ENCODE data around the gene RER1.

Gene RER1

GRCh38 chr1:2452201-2452931 is 60.7 kb downstream of the RER1 start:
- no peak overlapping the region for H2BK12ac ChIP-seq (ENCODE audit: low read length)
- H3K4me1 ChIP-seq (ENCODE audit: control insufficient read depth in 1 of 2, insufficient read depth in 2 of 2, low read length in 2 of 2), result peaks cover 7 to 10% of the 10 kb centered on the region in 2 experiments
- H3K79me1 ChIP-seq (ENCODE audit: low read length), result no peaks in the 10 kb centered on the region
- H3K27me3 ChIP-seq (ENCODE audit: insufficient read depth, low read length), result no peaks in the 10 kb centered on the region
- H3K79me2 ChIP-seq (ENCODE audit: control insufficient read depth, insufficient read depth, low read length, poor library complexity), result no peaks in the 10 kb centered on the region
- no peak overlapping the region for H3K4me3 ChIP-seq (ENCODE audit: low read depth, low read length)
- H2AFZ ChIP-seq (ENCODE audit: insufficient read depth, low read length, poor library complexity), result no peak overlapping the region
- no peak overlapping the region for H3K23ac ChIP-seq (ENCODE audit: low read length)
- no peak overlapping the region for H2BK120ac ChIP-seq (ENCODE audit: insufficient read depth, low read length, poor library complexity)
- H4K91ac ChIP-seq (ENCODE audit: low read depth, low read length), result no peak overlapping the region
- H3K27ac ChIP-seq (ENCODE audit: low read depth, low read length), result no peak overlapping the region
- no peak overlapping the region for H3K4me2 ChIP-seq (ENCODE audit: low read length)
- H3K36me3 ChIP-seq (ENCODE audit: control insufficient read depth in 1 of 2, insufficient read depth in 2 of 2, low read length in 2 of 2), result no peaks in the 10 kb centered on the region
- WGBS (ENCODE audit: extremely low coverage, insufficient coverage, insufficient read length), result no CpG with 5 or more reads among the region's 21 CpGs
- H3K18ac ChIP-seq (ENCODE audit: low read length), result no peak overlapping the region
- H4K12ac ChIP-seq (ENCODE audit: low read depth, low read length), result no peak overlapping the region
- DNase-seq, result no peak
- H3K9me3 ChIP-seq (ENCODE audit: insufficient read depth, low read depth, low read length), result no peaks in the 10 kb centered on the region
- no peak overlapping the region for H3K9ac ChIP-seq (ENCODE audit: low read length)
- H2AK5ac ChIP-seq (ENCODE audit: low read length), result no peak overlapping the region
- no peak overlapping the region for H4K8ac ChIP-seq (ENCODE audit: low read depth, low read length)
- H3K4ac ChIP-seq (ENCODE audit: low read depth, low read length), result no peak overlapping the region
- H2BK5ac ChIP-seq (ENCODE audit: low read depth, low read length, poor library complexity), result no peak overlapping the region
- H3K14ac ChIP-seq (ENCODE audit: low read length), result no peak overlapping the region

DNA sequence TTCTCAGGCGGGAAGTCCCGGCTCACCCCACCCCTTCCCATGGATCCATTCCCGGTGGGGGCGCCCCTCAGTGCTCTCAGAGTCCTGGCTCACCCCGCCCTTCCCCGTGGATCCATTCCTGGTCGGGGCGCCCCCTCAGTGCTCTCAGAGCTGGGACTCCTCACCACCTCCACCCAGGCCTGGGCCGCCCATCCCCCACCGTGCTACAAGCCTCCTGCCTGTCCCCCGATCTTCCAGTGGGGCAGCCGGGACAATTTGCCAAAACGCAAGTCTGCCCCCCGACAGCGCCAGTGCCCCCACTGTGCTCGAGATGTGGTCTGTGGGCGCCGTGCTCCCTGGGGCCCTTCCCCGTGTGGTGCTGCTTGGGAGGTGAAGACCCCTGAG is 61.3 kb downstream of the RER1 start:
- Histone ChIP-seq H3K18ac (ENCODE audit: low read length) (no peak overlapping the region), H3K9me3 (ENCODE audit: insufficient read depth, low read depth, low read length) (no peaks in the 10 kb centered on the region), H3K79me2 (ENCODE audit: control insufficient read depth, insufficient read depth, low read length, poor library complexity) (no peaks in the 10 kb centered on the region), H3K9ac (ENCODE audit: low read length) (no peak overlapping the region), H3K23ac (ENCODE audit: low read length) (no peak overlapping the region), H4K8ac (ENCODE audit: low read depth, low read length) (no peak overlapping the region), H2AK5ac (ENCODE audit: low read length) (no peak overlapping the region), H2AFZ (ENCODE audit: insufficient read depth, low read length, poor library complexity) (no peak overlapping the region), H3K4me3 (ENCODE audit: low read depth, low read length) (no peak overlapping the region), H3K4me2 (ENCODE audit: low read length) (no peak overlapping the region), H3K4ac (ENCODE audit: low read depth, low read length) (no peak overlapping the region), H3K27ac (ENCODE audit: low read depth, low read length) (no peak overlapping the region), H3K14ac (ENCODE audit: low read length) (no peak overlapping the region), H4K12ac (ENCODE audit: low read depth, low read length) (no peak overlapping the region), H3K4me1 (ENCODE audit: control insufficient read depth in 1 of 2, insufficient read depth in 2 of 2, low read length in 2 of 2) (peaks cover 7 to 10% of the 10 kb centered on the region in 2 experiments), H2BK12ac (ENCODE audit: low read length) (no peak overlapping the region), H3K27me3 (ENCODE audit: insufficient read depth, low read length) (no peaks in the 10 kb centered on the region), H2BK120ac (ENCODE audit: insufficient read depth, low read length, poor library complexity) (no peak overlapping the region), H3K36me3 (ENCODE audit: control insufficient read depth in 1 of 2, insufficient read depth in 2 of 2, low read length in 2 of 2) (no peaks in the 10 kb centered on the region), H2BK5ac (ENCODE audit: low read depth, low read length, poor library complexity) (no peak overlapping the region), H4K91ac (ENCODE audit: low read depth, low read length) (no peak overlapping the region), H3K79me1 (ENCODE audit: low read length) (no peaks in the 10 kb centered on the region)
- WGBS (ENCODE audit: extremely low coverage, insufficient coverage, insufficient read length), result no CpG with 5 or more reads among the region's 19 CpGs
- DNase-seq, result no peak

- Histone ChIP-seq H4K12ac (ENCODE audit: low read depth, low read length) (no peak overlapping the region), H3K18ac (ENCODE audit: low read length) (no peak overlapping the region), H3K23ac (ENCODE audit: low read length) (no peak overlapping the region), H3K4me3 (ENCODE audit: low read depth, low read length) (no peak overlapping the region), H2BK5ac (ENCODE audit: low read depth, low read length, poor library complexity) (no peak overlapping the region), H4K91ac (ENCODE audit: low read depth, low read length) (no peak overlapping the region), H3K9ac (ENCODE audit: low read length) (no peak overlapping the region), H3K27ac (ENCODE audit: low read depth, low read length) (no peak overlapping the region), H3K14ac (ENCODE audit: low read length) (no peak overlapping the region), H3K27me3 (ENCODE audit: insufficient read depth, low read length) (no peaks in the 10 kb centered on the region), H3K79me1 (ENCODE audit: low read length) (no peaks in the 10 kb centered on the region), H3K4me1 (ENCODE audit: control insufficient read depth in 1 of 2, insufficient read depth in 2 of 2, low read length in 2 of 2) (peaks cover 7 to 10% of the 10 kb centered on the region in 2 experiments), H3K79me2 (ENCODE audit: control insufficient read depth, insufficient read depth, low read length, poor library complexity) (no peaks in the 10 kb centered on the region), H2BK120ac (ENCODE audit: insufficient read depth, low read length, poor library complexity) (no peak overlapping the region), H4K8ac (ENCODE audit: low read depth, low read length) (no peak overlapping the region), H3K4me2 (ENCODE audit: low read length) (no peak overlapping the region), H3K4ac (ENCODE audit: low read depth, low read length) (no peak overlapping the region), H2AFZ (ENCODE audit: insufficient read depth, low read length, poor library complexity) (no peak overlapping the region), H3K9me3 (ENCODE audit: insufficient read depth, low read depth, low read length) (no peaks in the 10 kb centered on the region), H2BK12ac (ENCODE audit: low read length) (no peak overlapping the region), H3K36me3 (ENCODE audit: control insufficient read depth in 1 of 2, insufficient read depth in 2 of 2, low read length in 2 of 2) (no peaks in the 10 kb centered on the region), H2AK5ac (ENCODE audit: low read length) (no peak overlapping the region)
- DNase-seq, result no peak
- WGBS (ENCODE audit: extremely low coverage, insufficient coverage, insufficient read length), result no CpG with 5 or more reads among the region's 10 CpGs
Measured at GRCh38 chr1:2454227-2454626, 62.6 kb downstream of the RER1 start.
